ENCODE data around the gene CPD. TPM values are rescaled to one million over a fixed set of nuclear protein-coding genes. Genes with fewer than 3 reads are reported as not detected.
"Not testable (repeated sequence)": the region's sequence is repeated elsewhere in the genome, so short reads cannot be mapped to it uniquely, and the experiment has no call there.

CPD gene
- polyA plus RNA-seq, 6 donors from 2014 or later, result 3.7 to 10.8 (median 5.9) TPM

- H3K36me3 Mint-ChIP-seq, result peaks cover 0 to 8% of the 10 kb centered on the region in 2 donors
- ATAC-seq (ENCODE audit: low read depth in 2 of 2), result no peak
Observed at GRCh38 chr17:30401097-30401496, 22.4 kb downstream of the CPD start.

GRCh38 chr17:30405161-30405560, 26.4 kb downstream of the CPD start:
- Mint-ChIP-seq H3K27me3 (no peaks in the 10 kb centered on the region), H3K36me3 (peaks cover 0 to 8% of the 10 kb centered on the region in 2 donors), H3K4me3 (no peak overlapping the region), H3K9me3 (peaks cover 0 to 8% (median 3%) of the 10 kb centered on the region in 7 donors), H3K4me1 (peaks cover 5 to 25% (median 11%) of the 10 kb centered on the region in 3 donors), H3K27ac (no peak overlapping the region)
- no peak for ATAC-seq (ENCODE audit: low read depth in 2 of 2)
- DNase-seq, result no peak

More at GRCh38 chr17:30401097-30401496, 22.4 kb downstream of the CPD start:
- peaks cover 5 to 14% (median 13%) of the 10 kb centered on the region in 3 donors for H3K4me1 Mint-ChIP-seq
- DNase-seq, result no peak
- peaks cover 0 to 8% (median 1%) of the 10 kb centered on the region in 7 donors for H3K9me3 Mint-ChIP-seq
- H3K4me3 Mint-ChIP-seq, result peak overlapping the region in 1 of 8 donors; percentile 29
- peak overlapping the region in 5 of 6 donors; percentile 46 to 92 (median 63) for H3K27ac Mint-ChIP-seq
- no peaks in the 10 kb centered on the region for H3K27me3 Mint-ChIP-seq

GRCh38 chr17:30410627-30411026, 31.9 kb downstream of the CPD start:
- not testable (repeated sequence) for DNase-seq; H3K27me3 Mint-ChIP-seq; ATAC-seq (ENCODE audit: low read depth in 2 of 2); H3K4me3 Mint-ChIP-seq; H3K27ac Mint-ChIP-seq; H3K9me3 Mint-ChIP-seq; H3K36me3 Mint-ChIP-seq
- peaks cover 0 to 11% (median 5%) of the 10 kb centered on the region in 3 donors for H3K4me1 Mint-ChIP-seq

GRCh38 chr17:30412008-30412496, 33.3 kb downstream of the CPD start:
- not testable (repeated sequence) for DNase-seq; H3K9me3 Mint-ChIP-seq; ATAC-seq (ENCODE audit: low read depth in 2 of 2); H3K36me3 Mint-ChIP-seq; H3K27me3 Mint-ChIP-seq; H3K4me3 Mint-ChIP-seq; H3K27ac Mint-ChIP-seq
- peaks cover 0 to 11% (median 5%) of the 10 kb centered on the region in 3 donors for H3K4me1 Mint-ChIP-seq

- H3K4me3 Mint-ChIP-seq, result no peak overlapping the region
- DNase-seq, result no peak
- H3K27ac Mint-ChIP-seq, result peak overlapping the region in 1 of 6 donors; percentile 9
- H3K27me3 Mint-ChIP-seq, result no peaks in the 10 kb centered on the region
- no peaks in the 10 kb centered on the region for H3K36me3 Mint-ChIP-seq
- ATAC-seq (ENCODE audit: low read depth in 2 of 2), result no peak
- peaks cover 0 to 2% (median 0%) of the 10 kb centered on the region in 7 donors for H3K9me3 Mint-ChIP-seq
- peaks cover 0 to 10% (median 5%) of the 10 kb centered on the region in 3 donors for H3K4me1 Mint-ChIP-seq
Observed at GRCh38 chr17:30413109-30413508, 34.4 kb downstream of the CPD start.

- no peak for ATAC-seq (ENCODE audit: low read depth in 2 of 2)
- Mint-ChIP-seq H3K9me3 (peaks cover 0 to 2% (median 0%) of the 10 kb centered on the region in 7 donors), H3K36me3 (no peaks in the 10 kb centered on the region), H3K4me3 (no peak overlapping the region), H3K27ac (no peak overlapping the region), H3K4me1 (peaks cover 0 to 5% (median 0%) of the 10 kb centered on the region in 3 donors), H3K27me3 (no peaks in the 10 kb centered on the region)
- DNase-seq, result no peak
Observed at GRCh38 chr17:30414486-30414885, 35.8 kb downstream of the CPD start.

- DNase-seq, result no peak
- no peaks in the 10 kb centered on the region for H3K36me3 Mint-ChIP-seq
- no peak overlapping the region for H3K4me3 Mint-ChIP-seq
- peaks cover 0 to 5% (median 0%) of the 10 kb centered on the region in 3 donors for H3K4me1 Mint-ChIP-seq
- H3K27me3 Mint-ChIP-seq, result no peaks in the 10 kb centered on the region
- H3K27ac Mint-ChIP-seq, result no peak overlapping the region
- H3K9me3 Mint-ChIP-seq, result peaks cover 0 to 2% (median 0%) of the 10 kb centered on the region in 7 donors
- no peak for ATAC-seq (ENCODE audit: low read depth in 2 of 2)
Observed at GRCh38 chr17:30415491-30415890, 36.8 kb downstream of the CPD start.

GRCh38 chr17:30418070-30418469, 39.3 kb downstream of the CPD start:
- H3K36me3 Mint-ChIP-seq, result peaks cover 0 to 12% of the 10 kb centered on the region in 2 donors
- H3K9me3 Mint-ChIP-seq; DNase-seq; H3K4me3 Mint-ChIP-seq; H3K27me3 Mint-ChIP-seq; H3K4me1 Mint-ChIP-seq; ATAC-seq (ENCODE audit: low read depth in 2 of 2): not testable (repeated sequence)
- H3K27ac Mint-ChIP-seq, result peak overlapping the region in 1 of 6 donors; percentile 49

- Mint-ChIP-seq H3K27ac (no peak overlapping the region), H3K4me1 (no peaks in the 10 kb centered on the region), H3K27me3 (no peaks in the 10 kb centered on the region), H3K36me3 (peaks cover 0 to 23% of the 10 kb centered on the region in 2 donors), H3K9me3 (no peaks in the 10 kb centered on the region), H3K4me3 (no peak overlapping the region)
- ATAC-seq (ENCODE audit: low read depth in 2 of 2) (no peak), DNase-seq (no peak)
Observed at GRCh38 chr17:30421592-30421991, 42.9 kb downstream of the CPD start.

- no peaks in the 10 kb centered on the region for H3K9me3 Mint-ChIP-seq
- DNase-seq (no peak), ATAC-seq (ENCODE audit: low read depth in 2 of 2) (no peak)
- H3K4me3 Mint-ChIP-seq, result no peak overlapping the region
- peaks cover 0 to 23% of the 10 kb centered on the region in 2 donors for H3K36me3 Mint-ChIP-seq
- no peak overlapping the region for H3K27ac Mint-ChIP-seq
- no peaks in the 10 kb centered on the region for H3K4me1 Mint-ChIP-seq
- no peaks in the 10 kb centered on the region for H3K27me3 Mint-ChIP-seq
Observed at GRCh38 chr17:30422171-30422570, 43.4 kb downstream of the CPD start.

GRCh38 chr17:30424471-30424870, 45.7 kb downstream of the CPD start:
- ATAC-seq (ENCODE audit: low read depth in 2 of 2) (no peak), DNase-seq (no peak)
- H3K4me1 Mint-ChIP-seq, result no peaks in the 10 kb centered on the region
- peak overlapping the region in 1 of 8 donors; percentile 23 for H3K4me3 Mint-ChIP-seq
- H3K36me3 Mint-ChIP-seq, result peaks cover 8 to 23% of the 10 kb centered on the region in 2 donors
- H3K27me3 Mint-ChIP-seq, result no peaks in the 10 kb centered on the region
- no peak overlapping the region for H3K27ac Mint-ChIP-seq
- H3K9me3 Mint-ChIP-seq, result no peaks in the 10 kb centered on the region

GRCh38 chr17:30426292-30426691, 47.6 kb downstream of the CPD start:
- Mint-ChIP-seq H3K27ac (no peak overlapping the region), H3K4me1 (no peaks in the 10 kb centered on the region), H3K4me3 (no peak overlapping the region), H3K36me3 (peaks cover 8 to 25% of the 10 kb centered on the region in 2 donors), H3K27me3 (no peaks in the 10 kb centered on the region), H3K9me3 (no peaks in the 10 kb centered on the region)
- DNase-seq (no peak), ATAC-seq (ENCODE audit: low read depth in 2 of 2) (no peak)

- Mint-ChIP-seq H3K9me3 (no peaks in the 10 kb centered on the region), H3K27me3 (no peaks in the 10 kb centered on the region), H3K4me3 (no peak overlapping the region), H3K36me3 (peaks cover 8 to 16% of the 10 kb centered on the region in 2 donors), H3K4me1 (no peaks in the 10 kb centered on the region), H3K27ac (peak overlapping the region in 1 of 6 donors; percentile 67)
- ATAC-seq (ENCODE audit: low read depth in 2 of 2) (no peak), DNase-seq (no peak)
Observed at GRCh38 chr17:30427611-30428010, 48.9 kb downstream of the CPD start.

GRCh38 chr17:30429155-30429554, 50.4 kb downstream of the CPD start:
- H3K36me3 Mint-ChIP-seq, result peaks cover 18% of the 10 kb centered on the region in 2 donors
- DNase-seq (no peak), ATAC-seq (ENCODE audit: low read depth in 2 of 2) (no peak)
- H3K4me3 Mint-ChIP-seq, result no peak overlapping the region
- H3K27ac Mint-ChIP-seq, result no peak overlapping the region
- H3K9me3 Mint-ChIP-seq, result no peaks in the 10 kb centered on the region
- H3K27me3 Mint-ChIP-seq, result no peaks in the 10 kb centered on the region
- no peaks in the 10 kb centered on the region for H3K4me1 Mint-ChIP-seq
